CD4-positive, alpha-beta memory T cell (primary cell): ENCODE data around the gene SLC48A1. TPM values are rescaled to one million over a fixed set of nuclear protein-coding genes. Genes with fewer than 3 reads are reported as not detected.

Source experiments
- polyA plus RNA-seq, 2 donors: library from polyadenylated mRNA; unstranded; fragments of 300-500 nt; fragmentation: Illumina TruSeq; gene quantifications; one replicate each; pipeline ENCODE4 v1.2.3, GENCODE V29; 2021
- total RNA-seq, 2 experiments: library from RNA; stranded (reverse); gene quantifications; one replicate each; pipeline ENCODE4 v1.2.3, GENCODE V29; 2021

Gene SLC48A1
- total and polyA plus RNA-seq, 4 experiments from 2014 or later = 8.7 to 12.3 (median 10.6) TPM

Other genes with a start within 250 kb of the SLC48A1 start
- gene RPAP3, start 67.2 kb upstream of the SLC48A1 start, total RNA-seq = 10 to 100 TPM; 40.8 to 41.8 TPM
- gene RPAP3, start 67.2 kb upstream of the SLC48A1 start, polyA plus RNA-seq = 10 to 100 TPM; 32.1 to 33.3 TPM
- not detected for gene ENDOU, start 47.7 kb upstream of the SLC48A1 start, total RNA-seq
- not detected for gene ENDOU, start 47.7 kb upstream of the SLC48A1 start, polyA plus RNA-seq
- under 1 TPM; 0.15 to 0.39 TPM for gene RAPGEF3, start 14.4 kb upstream of the SLC48A1 start, total RNA-seq
- gene RAPGEF3, start 14.4 kb upstream of the SLC48A1 start, polyA plus RNA-seq = under 1 TPM in 1 of 2 donors, not detected in 1; 0.14 TPM
- gene HDAC7, start 46.7 kb downstream of the SLC48A1 start, total RNA-seq = 100 to 1,000 TPM; 139 to 142 TPM
- gene HDAC7, start 46.7 kb downstream of the SLC48A1 start, polyA plus RNA-seq = 10 to 100 TPM in 1 of 2 donors, 1 to 10 TPM in 1; 7.9 to 26.8 TPM
- 1 to 10 TPM; 1.6 to 3.2 TPM for gene VDR, start 131.8 kb downstream of the SLC48A1 start, total RNA-seq
- gene VDR, start 131.8 kb downstream of the SLC48A1 start, polyA plus RNA-seq = under 1 TPM; 0.37 to 0.45 TPM
- gene TMEM106C, start 190.4 kb downstream of the SLC48A1 start, total RNA-seq = 10 to 100 TPM; 42.5 to 42.7 TPM
- gene TMEM106C, start 190.4 kb downstream of the SLC48A1 start, polyA plus RNA-seq = 10 to 100 TPM; 46.6 to 77.4 TPM
- not detected for gene COL2A1, start 231.2 kb downstream of the SLC48A1 start, total RNA-seq
- gene COL2A1, start 231.2 kb downstream of the SLC48A1 start, polyA plus RNA-seq = not detected